ENCODE results near the gene GNRHR.
A peak's percentile ranks its signal among the peaks of the same experiment; 100 is the strongest.
"Not testable (repeated sequence)": the region's sequence is repeated elsewhere in the genome, so short reads cannot be mapped to it uniquely, and the experiment has no call there.

The GNRHR gene

GRCh38 chr4:67712650-67713528 is 41.3 kb downstream of the GNRHR start:
- Histone ChIP-seq H3K9ac (ENCODE audit: low read depth, low read length, poor library complexity) (no peak overlapping the region), H3K14ac (ENCODE audit: low read length) (no peak overlapping the region), H2BK5ac (ENCODE audit: low read length) (no peak overlapping the region), H4K91ac (ENCODE audit: low read depth, low read length, poor library complexity) (no peak overlapping the region), H3K4ac (ENCODE audit: low read length) (no peak overlapping the region), H2BK12ac (ENCODE audit: low read length) (no peak overlapping the region), H3K18ac (ENCODE audit: low read length) (peak overlapping the region; percentile 53), H2AFZ (ENCODE audit: low read length) (no peak overlapping the region), H3K36me3 (replicated peaks in 1 of 2; ENCODE audit: control insufficient read depth in 2 of 2, insufficient read depth in 2 of 2, low read length in 2 of 2) (no peaks in the 10 kb centered on the region), H4K8ac (ENCODE audit: low read depth, low read length) (peak overlapping the region; percentile 68), H2BK15ac (ENCODE audit: low read length) (no peak overlapping the region), H3K23ac (ENCODE audit: low read depth, low read length, poor library complexity) (no peak overlapping the region), H3K79me1 (ENCODE audit: low read depth, low read length) (peaks cover 2% of the 10 kb centered on the region), H3K9me3 (replicated peaks in 1 of 2; ENCODE audit: control insufficient read depth in 2 of 2, insufficient read depth in 1 of 2, low read depth in 1 of 2, low read length in 2 of 2) (peaks cover 0 to 3% of the 10 kb centered on the region in 2 donors), H3K27me3 (ENCODE audit: control insufficient read depth in 3 of 3, insufficient read depth in 3 of 3, low read depth in 1 of 3, low read length in 3 of 3) (no peaks in the 10 kb centered on the region), H3K27ac (replicated peaks; ENCODE audit: low read length) (no peak overlapping the region), H3K4me3 (ENCODE audit: low read length in 2 of 2) (no peak overlapping the region), H2BK120ac (ENCODE audit: low read depth, low read length) (no peak overlapping the region), H3K4me2 (ENCODE audit: insufficient read depth, low read length, poor library complexity, severe bottlenecking) (no peak overlapping the region), H2AK5ac (ENCODE audit: low read depth, low read length) (no peak overlapping the region), H3K4me1 (ENCODE audit: control insufficient read depth in 2 of 2, insufficient read depth in 1 of 2, low read depth in 1 of 2, low read length in 2 of 2) (peaks cover 9 to 13% of the 10 kb centered on the region in 2 donors)
- WGBS, 2 donors (ENCODE audit: extremely low coverage in 2 of 2, insufficient read length in 2 of 2, insufficient replicate concordance in 1 of 2) = no CpG with 5 or more reads among the region's 7 CpGs
- no peak for DNase-seq (ENCODE audit: low spot score)

- Histone ChIP-seq H2BK15ac (ENCODE audit: low read length) (no peak overlapping the region), H4K91ac (ENCODE audit: low read depth, low read length, poor library complexity) (no peak overlapping the region), H3K36me3 (replicated peaks in 1 of 2; ENCODE audit: control insufficient read depth in 2 of 2, insufficient read depth in 2 of 2, low read length in 2 of 2) (no peaks in the 10 kb centered on the region), H2BK12ac (ENCODE audit: low read length) (no peak overlapping the region), H3K27me3 (ENCODE audit: control insufficient read depth in 3 of 3, insufficient read depth in 3 of 3, low read depth in 1 of 3, low read length in 3 of 3) (no peaks in the 10 kb centered on the region), H2BK5ac (ENCODE audit: low read length) (no peak overlapping the region), H3K9me3 (replicated peaks in 1 of 2; ENCODE audit: control insufficient read depth in 2 of 2, insufficient read depth in 1 of 2, low read depth in 1 of 2, low read length in 2 of 2) (peaks cover 0 to 3% of the 10 kb centered on the region in 2 donors), H3K27ac (replicated peaks; ENCODE audit: low read length) (no peak overlapping the region), H3K4me3 (ENCODE audit: low read length in 2 of 2) (no peak overlapping the region), H3K79me1 (ENCODE audit: low read depth, low read length) (peaks cover 2% of the 10 kb centered on the region), H2BK120ac (ENCODE audit: low read depth, low read length) (no peak overlapping the region), H3K4me2 (ENCODE audit: insufficient read depth, low read length, poor library complexity, severe bottlenecking) (no peak overlapping the region), H3K4me1 (ENCODE audit: control insufficient read depth in 2 of 2, insufficient read depth in 1 of 2, low read depth in 1 of 2, low read length in 2 of 2) (peaks cover 9 to 13% of the 10 kb centered on the region in 2 donors), H3K23ac (ENCODE audit: low read depth, low read length, poor library complexity) (no peak overlapping the region), H3K9ac (ENCODE audit: low read depth, low read length, poor library complexity) (no peak overlapping the region), H3K14ac (ENCODE audit: low read length) (no peak overlapping the region), H3K4ac (ENCODE audit: low read length) (no peak overlapping the region), H2AK5ac (ENCODE audit: low read depth, low read length) (no peak overlapping the region), H2AFZ (ENCODE audit: low read length) (no peak overlapping the region), H3K18ac (ENCODE audit: low read length) (no peak overlapping the region), H4K8ac (ENCODE audit: low read depth, low read length) (no peak overlapping the region)
- DNase-seq (ENCODE audit: low spot score) = no peak
- WGBS, 2 donors (ENCODE audit: extremely low coverage in 2 of 2, insufficient read length in 2 of 2, insufficient replicate concordance in 1 of 2) = no CpG with 5 or more reads among the region's 3 CpGs
Measured at GRCh38 chr4:67712000-67712625, 42.1 kb downstream of the GNRHR start.

- not testable (repeated sequence) for DNase-seq (ENCODE audit: low spot score); H2BK5ac ChIP-seq (ENCODE audit: low read length); H4K8ac ChIP-seq (ENCODE audit: low read depth, low read length); H2AFZ ChIP-seq (ENCODE audit: low read length); H2BK12ac ChIP-seq (ENCODE audit: low read length); H2BK15ac ChIP-seq (ENCODE audit: low read length); H3K27ac ChIP-seq (replicated peaks; ENCODE audit: low read length); H3K27me3 ChIP-seq (ENCODE audit: control insufficient read depth in 3 of 3, insufficient read depth in 3 of 3, low read depth in 1 of 3, low read length in 3 of 3); H2AK5ac ChIP-seq (ENCODE audit: low read depth, low read length); H3K4ac ChIP-seq (ENCODE audit: low read length); H3K4me3 ChIP-seq (ENCODE audit: low read length in 2 of 2); H3K18ac ChIP-seq (ENCODE audit: low read length); H2BK120ac ChIP-seq (ENCODE audit: low read depth, low read length); H3K36me3 ChIP-seq (replicated peaks in 1 of 2; ENCODE audit: control insufficient read depth in 2 of 2, insufficient read depth in 2 of 2, low read length in 2 of 2); H3K9me3 ChIP-seq (replicated peaks in 1 of 2; ENCODE audit: control insufficient read depth in 2 of 2, insufficient read depth in 1 of 2, low read depth in 1 of 2, low read length in 2 of 2); H3K9ac ChIP-seq (ENCODE audit: low read depth, low read length, poor library complexity); H3K79me1 ChIP-seq (ENCODE audit: low read depth, low read length); H3K4me1 ChIP-seq (ENCODE audit: control insufficient read depth in 2 of 2, insufficient read depth in 1 of 2, low read depth in 1 of 2, low read length in 2 of 2); H3K23ac ChIP-seq (ENCODE audit: low read depth, low read length, poor library complexity); H3K4me2 ChIP-seq (ENCODE audit: insufficient read depth, low read length, poor library complexity, severe bottlenecking); H3K14ac ChIP-seq (ENCODE audit: low read length); H4K91ac ChIP-seq (ENCODE audit: low read depth, low read length, poor library complexity)
- no CpG with 5 or more reads among the region's 3 CpGs for WGBS, 2 donors (ENCODE audit: extremely low coverage in 2 of 2, insufficient read length in 2 of 2, insufficient replicate concordance in 1 of 2)
Measured at GRCh38 chr4:67706682-67707081, 47.5 kb downstream of the GNRHR start.

GRCh38 chr4:67704843-67705242 is 49.3 kb downstream of the GNRHR start:
- Histone ChIP-seq H3K14ac (ENCODE audit: low read length) (no peak overlapping the region), H3K4ac (ENCODE audit: low read length) (no peak overlapping the region), H3K23ac (ENCODE audit: low read depth, low read length, poor library complexity) (no peak overlapping the region), H2BK120ac (ENCODE audit: low read depth, low read length) (no peak overlapping the region), H3K4me1 (ENCODE audit: control insufficient read depth in 2 of 2, insufficient read depth in 1 of 2, low read depth in 1 of 2, low read length in 2 of 2) (peaks cover 3% of the 10 kb centered on the region in 2 donors), H2AFZ (ENCODE audit: low read length) (no peak overlapping the region), H3K27ac (replicated peaks; ENCODE audit: low read length) (no peak overlapping the region), H3K79me1 (ENCODE audit: low read depth, low read length) (no peaks in the 10 kb centered on the region), H3K18ac (ENCODE audit: low read length) (no peak overlapping the region), H2AK5ac (ENCODE audit: low read depth, low read length) (no peak overlapping the region), H3K4me3 (ENCODE audit: low read length in 2 of 2) (no peak overlapping the region), H3K36me3 (replicated peaks in 1 of 2; ENCODE audit: control insufficient read depth in 2 of 2, insufficient read depth in 2 of 2, low read length in 2 of 2) (peaks cover 0 to 2% of the 10 kb centered on the region in 2 donors), H3K27me3 (ENCODE audit: control insufficient read depth in 3 of 3, insufficient read depth in 3 of 3, low read depth in 1 of 3, low read length in 3 of 3) (no peaks in the 10 kb centered on the region), H3K9ac (ENCODE audit: low read depth, low read length, poor library complexity) (no peak overlapping the region), H2BK12ac (ENCODE audit: low read length) (no peak overlapping the region), H2BK15ac (ENCODE audit: low read length) (no peak overlapping the region), H4K8ac (ENCODE audit: low read depth, low read length) (no peak overlapping the region), H3K9me3 (replicated peaks in 1 of 2; ENCODE audit: control insufficient read depth in 2 of 2, insufficient read depth in 1 of 2, low read depth in 1 of 2, low read length in 2 of 2) (peaks cover 0 to 7% of the 10 kb centered on the region in 2 donors), H4K91ac (ENCODE audit: low read depth, low read length, poor library complexity) (no peak overlapping the region), H2BK5ac (ENCODE audit: low read length) (no peak overlapping the region), H3K4me2 (ENCODE audit: insufficient read depth, low read length, poor library complexity, severe bottlenecking) (no peak overlapping the region)
- DNase-seq (ENCODE audit: low spot score) = no peak
- WGBS, 2 donors (ENCODE audit: extremely low coverage in 2 of 2, insufficient read length in 2 of 2, insufficient replicate concordance in 1 of 2) = no CpG with 5 or more reads among the region's 2 CpGs
